IPS-11a (cell line): Measurements from ENCODE around the gene SBSN.
"Not testable (repeated sequence)": the region's sequence is repeated elsewhere in the genome, so short reads cannot be mapped to it uniquely, and the experiment has no call there.

Experiments used
- H3K4me3 ChIP-seq: one replicate; pipeline ENCODE4 v1.5.1; 2013; ENCODE audit warnings: low read depth, low read length, control low read depth

SBSN gene

DNA sequence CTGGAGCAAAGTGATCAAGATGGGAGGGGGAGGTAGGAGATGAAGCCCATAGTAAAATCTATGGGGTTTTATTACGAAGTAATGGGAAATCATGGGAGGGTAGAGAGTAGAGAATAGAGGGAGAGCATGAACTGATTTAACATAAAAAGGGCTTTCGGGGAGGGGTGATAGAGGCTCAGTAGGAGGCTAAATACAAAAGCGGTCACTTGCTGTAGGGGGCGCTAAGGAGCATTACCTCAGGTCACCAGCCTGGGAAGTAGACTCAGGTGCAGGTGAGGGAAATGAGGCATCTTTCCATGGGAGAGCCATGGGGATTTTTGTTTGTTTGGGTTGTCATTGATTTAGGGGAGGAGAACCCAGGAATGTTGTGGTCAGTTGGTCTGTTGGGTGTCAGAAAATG lies 52.0 kb downstream of the SBSN start:
- H3K4me3 ChIP-seq = no peak overlapping the region

DNA sequence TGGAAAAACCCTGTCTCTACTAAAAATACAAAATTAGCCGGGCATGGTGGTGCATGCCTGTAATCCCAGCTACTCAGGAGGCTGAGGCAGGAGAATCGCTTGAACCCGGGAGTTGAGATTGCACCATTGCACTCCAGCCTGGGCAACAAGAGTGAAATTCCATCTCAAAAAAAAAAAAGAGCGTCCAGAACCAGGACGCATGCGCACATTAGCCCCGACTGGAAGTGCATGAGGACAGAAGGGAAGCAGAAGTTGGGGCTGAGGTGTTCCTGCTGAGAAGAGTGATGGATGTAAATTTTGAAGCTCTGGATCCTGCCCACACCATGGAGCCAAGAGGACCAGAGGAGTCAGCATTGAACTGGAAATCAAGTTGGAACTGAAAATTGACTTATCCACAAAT lies 53.5 kb downstream of the SBSN start:
- not testable (repeated sequence) for H3K4me3 ChIP-seq

- H3K4me3 ChIP-seq = no peak overlapping the region
Measured at GRCh38 chr19:35474104-35474503, 54.0 kb downstream of the SBSN start.
